Measurements from ENCODE around the gene CHMP4B.

Gene CHMP4B

GRCh38 chr20:33874129-33874528, 63.0 kb downstream of the CHMP4B start:
- Histone ChIP-seq H3K4me1 (ENCODE audit: low read length) (peaks cover 41% of the 10 kb centered on the region), H3K27ac (ENCODE audit: low read length) (peak overlapping the region; percentile 87; the same call in 1 of the 2 replicates), H3K9me2 (replicated peaks; ENCODE audit: insufficient read depth, low read length) (no peaks in the 10 kb centered on the region), H2AFZ (ENCODE audit: low read length) (no peak overlapping the region), H3K9ac (ENCODE audit: low read length) (no peak overlapping the region), H3K9me3 (replicated peaks; ENCODE audit: insufficient read depth, low read length) (no peaks in the 10 kb centered on the region), H3K36me3 (replicated peaks; ENCODE audit: insufficient read depth, low read length) (no peaks in the 10 kb centered on the region), H3K4me2 (ENCODE audit: low read depth, low read length) (no peak overlapping the region), H3K79me2 (ENCODE audit: low read length) (no peaks in the 10 kb centered on the region), H3K4me3 (ENCODE audit: low read length) (no peak overlapping the region), H3F3A (ENCODE audit: insufficient read depth, low read length) (peaks cover 25% of the 10 kb centered on the region; the same call in 1 of the 2 replicates), H3K27me3 (replicated peaks; ENCODE audit: insufficient read depth, low read length) (no peaks in the 10 kb centered on the region), H4K20me1 (ENCODE audit: insufficient read depth, low read length) (no peaks in the 10 kb centered on the region)
- TF ChIP-seq EZH2phosphoT487 (IDR thresholded peaks at IDR 0.05; ENCODE audit: low read length) (no peak), CTCF (IDR thresholded peaks at IDR 0.05; ENCODE audit: low read length) (no peak), EZH2 (optimal IDR thresholded peaks at IDR 0.05; ENCODE audit: low read depth, low read length) (no peak)
- DNase-seq: no peak

- 0 out of 2 replicates have a peak overlapping the region, but pooled peaks have one; percentile 10 for H2AFZ ChIP-seq (ENCODE audit: low read length)
- no peaks in the 10 kb centered on the region for H3K27me3 ChIP-seq (replicated peaks; ENCODE audit: insufficient read depth, low read length)
- H4K20me1 ChIP-seq (ENCODE audit: insufficient read depth, low read length): no peaks in the 10 kb centered on the region
- peaks cover 25% of the 10 kb centered on the region; the same call in 1 of the 2 replicates for H3F3A ChIP-seq (ENCODE audit: insufficient read depth, low read length)
- no peaks in the 10 kb centered on the region for H3K36me3 ChIP-seq (replicated peaks; ENCODE audit: insufficient read depth, low read length)
- H3K9me3 ChIP-seq (replicated peaks; ENCODE audit: insufficient read depth, low read length): no peaks in the 10 kb centered on the region
- peak; percentile 86 for DNase-seq
- no peaks in the 10 kb centered on the region for H3K9me2 ChIP-seq (replicated peaks; ENCODE audit: insufficient read depth, low read length)
- H3K27ac ChIP-seq (ENCODE audit: low read length): peak overlapping the region; percentile 87
- H3K4me2 ChIP-seq (ENCODE audit: low read depth, low read length): peak overlapping the region; percentile 62
- TF ChIP-seq EZH2phosphoT487 (IDR thresholded peaks at IDR 0.05; ENCODE audit: low read length): no peak
- TF ChIP-seq CTCF (IDR thresholded peaks at IDR 0.05; ENCODE audit: low read length): no peak
- TF ChIP-seq EZH2 (optimal IDR thresholded peaks at IDR 0.05; ENCODE audit: low read depth, low read length): no peak
- peaks cover 41% of the 10 kb centered on the region for H3K4me1 ChIP-seq (ENCODE audit: low read length)
- H3K9ac ChIP-seq (ENCODE audit: low read length): peak overlapping the region; percentile 47
- H3K4me3 ChIP-seq (ENCODE audit: low read length): no peak overlapping the region
- H3K79me2 ChIP-seq (ENCODE audit: low read length): no peaks in the 10 kb centered on the region
Observed at GRCh38 chr20:33875055-33875454, 63.9 kb downstream of the CHMP4B start.

- Histone ChIP-seq H3F3A (ENCODE audit: insufficient read depth, low read length) (peaks cover 30% of the 10 kb centered on the region; the same call in 1 of the 2 replicates), H4K20me1 (ENCODE audit: insufficient read depth, low read length) (no peaks in the 10 kb centered on the region), H2AFZ (ENCODE audit: low read length) (peak overlapping the region; percentile 10; the same call in 1 of the 2 replicates), H3K79me2 (ENCODE audit: low read length) (no peaks in the 10 kb centered on the region), H3K27me3 (replicated peaks; ENCODE audit: insufficient read depth, low read length) (no peaks in the 10 kb centered on the region), H3K27ac (ENCODE audit: low read length) (peak overlapping the region; percentile 87), H3K4me2 (ENCODE audit: low read depth, low read length) (peak overlapping the region; percentile 62), H3K9me2 (replicated peaks; ENCODE audit: insufficient read depth, low read length) (no peaks in the 10 kb centered on the region), H3K9me3 (replicated peaks; ENCODE audit: insufficient read depth, low read length) (no peaks in the 10 kb centered on the region), H3K4me1 (ENCODE audit: low read length) (peaks cover 45% of the 10 kb centered on the region), H3K36me3 (replicated peaks; ENCODE audit: insufficient read depth, low read length) (no peaks in the 10 kb centered on the region), H3K9ac (ENCODE audit: low read length) (peak overlapping the region; percentile 47), H3K4me3 (ENCODE audit: low read length) (no peak overlapping the region)
- peak; percentile 41 for DNase-seq
- no peak for TF ChIP-seq CTCF (IDR thresholded peaks at IDR 0.05; ENCODE audit: low read length)
- TF ChIP-seq EZH2 (optimal IDR thresholded peaks at IDR 0.05; ENCODE audit: low read depth, low read length): no peak
- no peak for TF ChIP-seq EZH2phosphoT487 (IDR thresholded peaks at IDR 0.05; ENCODE audit: low read length)
Observed at GRCh38 chr20:33875534-33876026, 64.4 kb downstream of the CHMP4B start.
